Measurements from ENCODE around the gene REN.

Gene REN

GRCh38 chr1:204177133-204177532 lies 11.0 kb upstream of the REN start:
- DNase-seq (ENCODE audit: low spot score in 2 of 2) (no peak), ATAC-seq (ENCODE audit: low read depth) (no peak)
- peaks cover 4% of the 10 kb centered on the region for H3K9me3 Mint-ChIP-seq
- peaks cover 7% of the 10 kb centered on the region for H3K27me3 Mint-ChIP-seq
- no peak overlapping the region for H3K27ac Mint-ChIP-seq
- H3K4me1 Mint-ChIP-seq, result no peaks in the 10 kb centered on the region
- peaks cover 2% of the 10 kb centered on the region for H3K36me3 Mint-ChIP-seq
- no peak overlapping the region for H3K4me3 Mint-ChIP-seq

DNA sequence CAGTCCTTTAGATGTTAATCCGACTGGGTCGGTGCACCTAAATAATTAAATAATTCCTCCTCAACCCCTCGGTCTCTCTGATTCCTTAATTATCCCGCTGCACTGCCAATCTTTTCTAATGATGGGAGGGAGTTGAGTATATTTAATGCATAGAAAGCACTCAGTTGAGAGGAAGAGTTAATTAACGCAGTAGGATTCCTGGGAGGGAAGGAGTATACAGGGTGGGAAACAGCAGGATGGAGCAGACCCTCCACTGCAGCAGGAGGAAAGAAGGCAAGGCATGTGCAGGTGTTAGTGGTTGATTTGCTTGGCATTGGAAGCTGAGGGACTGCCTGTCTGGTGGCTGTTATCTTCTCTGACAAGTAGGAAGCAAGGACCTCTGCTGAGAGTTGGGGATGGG lies 9.9 kb upstream of the REN start:
- H3K9me3 Mint-ChIP-seq, result peaks cover 6% of the 10 kb centered on the region
- DNase-seq (ENCODE audit: low spot score in 2 of 2), result no peak
- H3K36me3 Mint-ChIP-seq, result peaks cover 2% of the 10 kb centered on the region
- no peak overlapping the region for H3K27ac Mint-ChIP-seq
- no peak for ATAC-seq (ENCODE audit: low read depth)
- H3K4me1 Mint-ChIP-seq, result no peaks in the 10 kb centered on the region
- H3K4me3 Mint-ChIP-seq, result no peak overlapping the region
- H3K27me3 Mint-ChIP-seq, result peaks cover 7% of the 10 kb centered on the region

GRCh38 chr1:204174958-204175357 lies 8.8 kb upstream of the REN start:
- Mint-ChIP-seq H3K4me1 (no peaks in the 10 kb centered on the region), H3K9me3 (peaks cover 7% of the 10 kb centered on the region), H3K27me3 (peaks cover 7% of the 10 kb centered on the region), H3K4me3 (no peak overlapping the region), H3K36me3 (peaks cover 2% of the 10 kb centered on the region), H3K27ac (no peak overlapping the region)
- ATAC-seq (ENCODE audit: low read depth) (no peak), DNase-seq (ENCODE audit: low spot score in 2 of 2) (no peak)

DNA sequence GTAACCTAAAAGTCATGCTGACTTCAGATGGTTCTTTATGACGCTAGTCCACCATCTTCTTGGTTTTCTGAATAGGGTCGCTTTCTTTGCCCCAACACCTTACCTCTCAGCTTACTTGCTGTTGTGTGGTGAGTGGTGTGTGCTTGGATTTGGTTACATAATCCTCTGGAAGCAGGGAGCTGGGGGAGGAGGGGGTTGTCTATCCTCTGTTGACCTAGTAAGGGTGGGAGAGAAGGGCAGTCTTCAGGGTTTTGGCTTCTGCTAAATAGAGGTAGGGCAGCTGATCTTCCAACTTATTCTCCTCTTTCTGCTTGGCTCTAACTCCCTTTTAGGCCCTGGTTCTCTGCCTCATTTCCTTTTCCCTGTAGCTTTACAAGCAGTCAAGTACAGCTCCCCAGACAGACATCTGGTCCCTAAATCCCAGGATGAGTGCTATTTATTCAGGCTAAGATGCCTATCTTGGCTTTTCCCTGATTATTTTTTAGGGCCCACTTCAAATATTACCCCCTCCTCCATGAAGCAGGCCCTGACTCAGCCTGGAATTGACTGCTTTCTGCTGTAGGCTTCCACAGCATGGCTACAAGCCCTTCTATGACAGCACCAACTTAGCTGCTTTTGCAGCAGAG lies 6.4 kb upstream of the REN start:
- Mint-ChIP-seq H3K27ac (no peak overlapping the region), H3K36me3 (peaks cover 2% of the 10 kb centered on the region), H3K9me3 (peaks cover 8% of the 10 kb centered on the region), H3K4me3 (no peak overlapping the region), H3K27me3 (peaks cover 7% of the 10 kb centered on the region), H3K4me1 (no peaks in the 10 kb centered on the region)
- ATAC-seq (ENCODE audit: low read depth) (no peak), DNase-seq (ENCODE audit: low spot score in 2 of 2) (no peak)

GRCh38 chr1:204171751-204172178 lies 5.6 kb upstream of the REN start:
- Mint-ChIP-seq H3K27ac (no peak overlapping the region), H3K4me1 (no peaks in the 10 kb centered on the region), H3K4me3 (no peak overlapping the region), H3K36me3 (peaks cover 2% of the 10 kb centered on the region), H3K9me3 (peaks cover 11% of the 10 kb centered on the region), H3K27me3 (peaks cover 9% of the 10 kb centered on the region)
- ATAC-seq (ENCODE audit: low read depth) (no peak), DNase-seq (ENCODE audit: low spot score in 2 of 2) (no peak)

GRCh38 chr1:204170494-204171155 lies 4.5 kb upstream of the REN start:
- Mint-ChIP-seq H3K36me3 (peaks cover 2% of the 10 kb centered on the region), H3K27me3 (peaks cover 12% of the 10 kb centered on the region), H3K4me1 (no peaks in the 10 kb centered on the region), H3K4me3 (no peak overlapping the region), H3K9me3 (peaks cover 11% of the 10 kb centered on the region), H3K27ac (no peak overlapping the region)
- DNase-seq (ENCODE audit: low spot score in 2 of 2) (no peak), ATAC-seq (ENCODE audit: low read depth) (no peak)

GRCh38 chr1:204169858-204170257 lies 3.7 kb upstream of the REN start:
- Mint-ChIP-seq H3K4me1 (no peaks in the 10 kb centered on the region), H3K36me3 (peaks cover 2% of the 10 kb centered on the region), H3K4me3 (no peak overlapping the region), H3K27me3 (peaks cover 12% of the 10 kb centered on the region), H3K9me3 (peaks cover 11% of the 10 kb centered on the region), H3K27ac (no peak overlapping the region)
- DNase-seq (ENCODE audit: low spot score in 2 of 2) (no peak), ATAC-seq (ENCODE audit: low read depth) (no peak)

- no peak overlapping the region for H3K4me3 Mint-ChIP-seq
- ATAC-seq (ENCODE audit: low read depth) (no peak), DNase-seq (ENCODE audit: low spot score in 2 of 2) (no peak)
- H3K9me3 Mint-ChIP-seq, result peaks cover 10% of the 10 kb centered on the region
- no peaks in the 10 kb centered on the region for H3K4me1 Mint-ChIP-seq
- H3K36me3 Mint-ChIP-seq, result no peaks in the 10 kb centered on the region
- H3K27ac Mint-ChIP-seq, result no peak overlapping the region
- peaks cover 5% of the 10 kb centered on the region for H3K27me3 Mint-ChIP-seq
These were observed 1.6 kb upstream of the REN start for GRCh38 chr1:204167730-204168129.

DNA sequence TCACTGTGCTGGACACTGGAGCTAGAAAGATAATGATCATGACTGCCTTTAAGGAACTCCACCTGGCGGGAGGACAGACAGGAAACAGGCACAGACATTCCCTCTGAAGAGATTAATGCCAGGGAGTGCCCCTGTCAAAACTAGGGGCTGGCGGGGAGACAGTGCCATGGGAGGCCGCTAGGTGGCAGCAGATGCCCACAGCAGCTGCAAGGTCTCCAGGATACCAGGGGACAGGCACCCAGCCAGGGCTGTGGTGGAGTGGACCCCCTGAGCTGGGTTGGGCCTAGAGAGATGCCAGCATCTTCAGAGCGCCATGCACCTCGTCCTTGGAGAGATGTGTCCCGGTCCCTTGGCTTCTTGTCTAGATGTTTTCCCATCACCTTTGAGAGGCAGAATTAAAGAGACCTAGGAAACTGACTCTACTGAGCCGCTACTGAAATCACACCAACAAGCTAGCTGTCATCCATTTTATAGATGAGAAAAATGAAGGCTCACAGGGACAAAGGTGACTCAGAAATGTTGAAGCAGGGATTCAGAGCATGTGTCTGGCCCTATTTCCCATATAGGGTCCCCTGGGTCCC lies 3.6 kb downstream of the REN start:
- H3K27ac Mint-ChIP-seq, result no peak overlapping the region
- no peaks in the 10 kb centered on the region for H3K36me3 Mint-ChIP-seq
- ATAC-seq (ENCODE audit: low read depth) (peak; percentile 90), DNase-seq (ENCODE audit: low spot score in 2 of 2) (peak; percentile 76 to 81)
- H3K27me3 Mint-ChIP-seq, result peaks cover 22% of the 10 kb centered on the region
- no peak overlapping the region for H3K4me3 Mint-ChIP-seq
- no peaks in the 10 kb centered on the region for H3K4me1 Mint-ChIP-seq
- H3K9me3 Mint-ChIP-seq, result peaks cover 4% of the 10 kb centered on the region

- H3K36me3 Mint-ChIP-seq, result no peaks in the 10 kb centered on the region
- H3K4me3 Mint-ChIP-seq, result no peak overlapping the region
- no peaks in the 10 kb centered on the region for H3K9me3 Mint-ChIP-seq
- peaks cover 20% of the 10 kb centered on the region for H3K27me3 Mint-ChIP-seq
- no peak for DNase-seq (ENCODE audit: low spot score in 2 of 2)
- ATAC-seq (ENCODE audit: low read depth), result no peak
- peaks cover 2% of the 10 kb centered on the region for H3K4me1 Mint-ChIP-seq
- H3K27ac Mint-ChIP-seq, result no peak overlapping the region
These were observed 4.3 kb downstream of the REN start for GRCh38 chr1:204161609-204162493.

GRCh38 chr1:204157962-204158361 lies 8.2 kb downstream of the REN start:
- Mint-ChIP-seq H3K36me3 (no peaks in the 10 kb centered on the region), H3K4me3 (no peak overlapping the region), H3K4me1 (peaks cover 2% of the 10 kb centered on the region), H3K27me3 (peaks cover 29% of the 10 kb centered on the region), H3K27ac (no peak overlapping the region), H3K9me3 (no peaks in the 10 kb centered on the region)
- ATAC-seq (ENCODE audit: low read depth), result no peak
- DNase-seq (ENCODE audit: low spot score in 2 of 2), result no peak

GRCh38 chr1:204155881-204156280 lies 10.3 kb downstream of the REN start:
- Mint-ChIP-seq H3K27ac (no peak overlapping the region), H3K9me3 (no peaks in the 10 kb centered on the region), H3K27me3 (peaks cover 30% of the 10 kb centered on the region), H3K4me1 (peaks cover 2% of the 10 kb centered on the region), H3K36me3 (no peaks in the 10 kb centered on the region), H3K4me3 (no peak overlapping the region)
- DNase-seq (ENCODE audit: low spot score in 2 of 2) (no peak), ATAC-seq (ENCODE audit: low read depth) (no peak)

DNA sequence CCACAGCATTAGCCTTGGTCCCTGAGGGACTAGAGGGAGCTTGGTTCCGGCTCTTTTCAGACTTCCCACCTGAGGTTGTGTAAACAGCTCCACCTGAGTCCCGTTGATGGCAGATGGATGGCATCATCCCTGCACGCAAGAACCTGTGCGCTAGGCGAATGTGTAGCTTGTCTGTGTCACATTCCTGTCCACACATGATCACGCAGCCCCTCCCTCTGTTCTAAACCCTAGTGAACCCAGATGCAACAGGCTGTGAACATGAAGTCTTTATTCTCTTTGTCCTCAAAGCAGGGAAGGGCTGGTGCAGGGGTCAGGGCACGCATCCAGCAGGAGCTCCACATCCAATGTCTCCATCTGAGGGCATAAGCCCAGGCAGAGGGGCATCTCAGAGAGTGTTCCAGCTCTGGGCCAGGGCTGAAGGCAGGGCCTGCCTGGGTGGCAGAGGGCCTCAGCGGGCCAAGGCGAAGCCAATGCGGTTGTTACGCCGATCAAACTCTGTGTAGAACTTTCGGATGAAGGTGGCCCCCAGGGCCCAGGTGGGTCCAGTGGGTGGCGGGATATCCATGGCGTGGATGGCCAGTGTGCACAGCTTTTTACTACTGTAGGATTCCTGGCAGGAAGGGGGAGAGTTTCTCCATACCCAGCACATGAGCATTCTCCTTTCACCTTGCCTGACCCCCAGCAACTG lies 11.4 kb downstream of the REN start:
- Mint-ChIP-seq H3K4me3 (no peak overlapping the region), H3K4me1 (peaks cover 2% of the 10 kb centered on the region), H3K27me3 (peaks cover 26% of the 10 kb centered on the region), H3K36me3 (no peaks in the 10 kb centered on the region), H3K9me3 (no peaks in the 10 kb centered on the region), H3K27ac (no peak overlapping the region)
- ATAC-seq (ENCODE audit: low read depth) (no peak), DNase-seq (ENCODE audit: low spot score in 2 of 2) (no peak)

Measured in memory B cell (primary cell).